ENCODE measurements around the gene SNRNP48. TPM values are rescaled to one million over a fixed set of nuclear protein-coding genes. Genes with fewer than 3 reads are reported as not detected.

Gene SNRNP48
- total and polyA plus RNA-seq, 7 donors: 8.3 to 40.8 (median 9.9) TPM

DNA sequence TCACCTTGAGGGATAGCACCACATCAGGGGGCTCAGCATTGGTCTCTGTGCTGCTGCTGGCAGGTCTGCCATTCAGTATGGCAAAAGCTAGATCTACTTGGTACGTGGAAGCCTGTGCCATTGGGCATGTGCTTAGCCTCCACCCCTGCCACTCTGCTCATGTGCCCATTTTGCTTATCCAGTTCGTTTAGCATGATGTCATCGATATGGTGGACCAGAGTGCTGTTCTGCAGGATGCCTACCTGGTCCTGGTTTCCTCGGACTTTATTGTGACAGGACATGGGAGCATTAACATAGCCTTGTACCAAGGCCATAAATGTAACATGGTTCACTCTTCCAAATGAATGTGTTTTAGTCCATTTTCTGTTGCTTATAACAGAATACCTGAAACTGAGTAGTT lies 68.5 kb downstream of the SNRNP48 start:
- WGBS, 3 donors: 82 to 86% (median 85%) methylated on average over 4 of the region's 4 CpGs
- TF ChIP-seq, protein P1, sequence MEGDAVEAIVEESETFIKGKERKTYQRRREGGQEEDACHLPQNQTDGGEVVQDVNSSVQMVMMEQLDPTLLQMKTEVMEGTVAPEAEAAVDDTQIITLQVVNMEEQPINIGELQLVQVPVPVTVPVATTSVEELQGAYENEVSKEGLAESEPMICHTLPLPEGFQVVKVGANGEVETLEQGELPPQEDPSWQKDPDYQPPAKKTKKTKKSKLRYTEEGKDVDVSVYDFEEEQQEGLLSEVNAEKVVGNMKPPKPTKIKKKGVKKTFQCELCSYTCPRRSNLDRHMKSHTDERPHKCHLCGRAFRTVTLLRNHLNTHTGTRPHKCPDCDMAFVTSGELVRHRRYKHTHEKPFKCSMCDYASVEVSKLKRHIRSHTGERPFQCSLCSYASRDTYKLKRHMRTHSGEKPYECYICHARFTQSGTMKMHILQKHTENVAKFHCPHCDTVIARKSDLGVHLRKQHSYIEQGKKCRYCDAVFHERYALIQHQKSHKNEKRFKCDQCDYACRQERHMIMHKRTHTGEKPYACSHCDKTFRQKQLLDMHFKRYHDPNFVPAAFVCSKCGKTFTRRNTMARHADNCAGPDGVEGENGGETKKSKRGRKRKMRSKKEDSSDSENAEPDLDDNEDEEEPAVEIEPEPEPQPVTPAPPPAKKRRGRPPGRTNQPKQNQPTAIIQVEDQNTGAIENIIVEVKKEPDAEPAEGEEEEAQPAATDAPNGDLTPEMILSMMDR (IDR thresholded peaks at IDR 0.05): no peak

DNA sequence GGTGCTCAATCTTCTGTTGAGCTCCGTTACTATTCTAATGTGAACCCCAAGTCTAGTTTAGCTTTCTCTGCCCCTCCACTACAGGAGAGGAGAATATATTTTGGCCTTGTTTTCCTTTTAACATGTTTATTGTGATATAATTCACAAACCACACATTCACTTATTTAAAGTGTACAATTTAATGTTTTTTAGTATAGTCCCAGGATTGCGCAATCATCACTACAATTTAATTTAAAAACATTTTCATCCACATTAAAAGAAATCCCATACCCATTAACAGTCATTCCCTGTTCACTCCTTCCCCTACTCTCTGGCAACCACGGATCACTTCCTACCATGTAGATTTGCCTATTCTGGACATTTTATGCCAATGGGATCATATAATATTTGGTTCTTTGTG lies 71.4 kb downstream of the SNRNP48 start:
- Histone ChIP-seq H3K27me3 (ENCODE audit: insufficient read depth in 3 of 3, low read length in 2 of 3) (no peaks in the 10 kb centered on the region), H3K4me3 (no peak overlapping the region), H3K36me3 (ENCODE audit: insufficient read depth in 1 of 2, low read depth in 1 of 2) (no peaks in the 10 kb centered on the region), H3K9me3 (no peaks in the 10 kb centered on the region), H3K4me1 (no peaks in the 10 kb centered on the region), H3K27ac (no peak overlapping the region)
- DNase-seq (no peak), ATAC-seq (no peak)
- intact Hi-C loops (cut with DNase I): no loop called here
- TF ChIP-seq, protein P1 (IDR thresholded peaks at IDR 0.05): no peak
- 77 to 96% (median 86%) methylated on average over 3 of the region's 3 CpGs for WGBS, 3 donors

More for the DNA sequence above, 68.5 kb downstream of the SNRNP48 start:
- ATAC-seq (no peak), DNase-seq (no peak)
- no peaks in the 10 kb centered on the region for H3K27me3 ChIP-seq (ENCODE audit: insufficient read depth in 3 of 3, low read length in 2 of 3)
- intact Hi-C loops (cut with DNase I): no loop called here
- no peaks in the 10 kb centered on the region for H3K9me3 ChIP-seq
- no peak overlapping the region for H3K4me3 ChIP-seq
- H3K4me1 ChIP-seq: no peaks in the 10 kb centered on the region
- H3K36me3 ChIP-seq (ENCODE audit: insufficient read depth in 1 of 2, low read depth in 1 of 2): no peaks in the 10 kb centered on the region
- no peak overlapping the region for H3K27ac ChIP-seq

Other genes with a start within 250 kb of the SNRNP48 start
- not detected for gene CAGE1, start 200.5 kb upstream of the SNRNP48 start, total RNA-seq
- gene CAGE1, start 200.5 kb upstream of the SNRNP48 start, polyA plus RNA-seq: under 1 TPM in 1 of 3 donors, not detected in 2; 0.08 TPM
- 10 to 100 TPM in 3 of 4 donors, 1 to 10 TPM in 1; 8.5 to 26.1 (median 20.4) TPM for gene RIOK1, start 200.4 kb upstream of the SNRNP48 start, total RNA-seq
- gene RIOK1, start 200.4 kb upstream of the SNRNP48 start, polyA plus RNA-seq: 10 to 100 TPM; 13.9 to 27.7 (median 24.2) TPM
- under 1 TPM; 0.25 to 0.49 (median 0.36) TPM for gene DSP, start 48.5 kb upstream of the SNRNP48 start, total RNA-seq
- under 1 TPM; 0.10 to 0.26 (median 0.11) TPM for gene DSP, start 48.5 kb upstream of the SNRNP48 start, polyA plus RNA-seq
- 1 to 10 TPM; 1.5 to 4.9 (median 2.8) TPM for gene BMP6, start 135.9 kb downstream of the SNRNP48 start, total RNA-seq
- 1 to 10 TPM in 2 of 3 donors, under 1 TPM in 1; 0.96 to 4.8 (median 3.4) TPM for gene BMP6, start 135.9 kb downstream of the SNRNP48 start, polyA plus RNA-seq